Pancreas (tissue), 10 donors: ENCODE measurements around the gene OPN4. TPM values are rescaled to one million over a fixed set of nuclear protein-coding genes. Genes with fewer than 3 reads are reported as not detected.

Experiments
- ATAC-seq, 4 donors: fragments of 200-7000 bp; cut with Tn5 transposase; one replicate each; pipeline versions ENCODE4 v1.8.0 to v1.9.1; 2020; ENCODE audit warnings: mild to moderate bottlenecking in 4 of 4, moderate library complexity in 4 of 4
- DNase-seq, 6 donors: peaks; one replicate each; pipeline ENCODE4 v3.0.0-alpha.2; 2020
- FAIRE-seq: peaks from 2 replicates; lab custom pipeline; 2012; peaks lifted over from hg19 to GRCh38; lab: Jason Lieb, UNC
- H3K27ac ChIP-seq, 4 donors: fragments of 200-600 bp; sonication (generic); 1 replicate in 3 of 4; 2 replicates in 1 of 4; pipeline versions ENCODE4 v1.5.0 to v1.8.0; 2020
- H3K27me3 ChIP-seq, 4 donors: fragments of 200-600 bp; one replicate each; pipeline ENCODE4 v1.8.0; 2021
- H3K36me3 ChIP-seq, 3 donors: fragments of 200-600 bp; sonication (generic) in 1 of 3; one replicate each; pipeline versions ENCODE4 v1.5.0 to v1.8.0; 2020 to 2021
- H3K4me1 ChIP-seq, 3 donors: fragments of 200-600 bp; one replicate each; pipeline ENCODE4 v1.8.0; 2021
- H3K4me3 ChIP-seq, 4 donors: fragments of 200-600 bp; sonication (generic) in 2 of 4; one replicate each; pipeline versions ENCODE4 v1.5.0 to v1.8.0; 2020 to 2021
- H3K9me3 ChIP-seq, 4 donors: fragments of 200-600 bp; one replicate each; pipeline ENCODE4 v1.8.0; 2021
- WGBS, 2 donors: extraction: QIAGEN DNeasy Blood & Tissue Kit; methylation state at CpG; one replicate each; pipeline ENCODE4 v1.1.7; 2013; 5-methylcytosine and 5-hydroxymethylcytosine counted together
- intact Hi-C, 3 donors: fragments of 100-400 bp; cut with DNase I; formaldehyde crosslinking; loops; one replicate each; pipeline versions ENCODE4 v1.11.1 to v1.14.2; 2022
- polyA plus RNA-seq, 2 donors: library from polyadenylated mRNA; stranded (reverse); fragments of 200-250 nt; gene quantifications; one replicate each; pipeline ENCODE4 v1.2.3, GENCODE V29; 2013
- total RNA-seq, 6 donors: library from RNA; stranded (reverse); fragmentation: NEBNext Ultra II Directional in 4 of 6; extraction: Animal tissue kit (Norgen Biotek cat#: 25700) in 4 of 6; gene quantifications; one replicate each; pipeline versions ENCODE4 v1.2.1 to v1.2.4, GENCODE V29; 2021 to 2023
- TF ChIP-seq, protein P1 (sequence below), 4 donors: fragments of 200-600 bp; sonication (generic) in 3 of 4; IDR thresholded peaks; one replicate each; pipeline versions ENCODE4 v1.5.0 to v1.8.0; 2021; ENCODE audit warnings: antibody characterized with exemption in 4 of 4
- donor health status: healthy with polysubstance abuse.
- donor health status: DM: no; HTN: no; CAD: no; lungs with moderate emphysema.
- donor health status: DM: no; HTN: no; CAD: no.
- donor health status: control.
- donor health status: control.
- donor health status: Bipolar disorder and iron deficiency.
- donor health status: DM: yes; HTN: yes; CAD: no.
- donor health status: DM: no; HTN: no; CAD: no.
- donor health status: DM: no; HTN: no; CAD: no.
- donor health status: DM: yes; HTN: yes; CAD: no.

The OPN4 gene
- total and polyA plus RNA-seq, 8 donors = not detected

DNA sequence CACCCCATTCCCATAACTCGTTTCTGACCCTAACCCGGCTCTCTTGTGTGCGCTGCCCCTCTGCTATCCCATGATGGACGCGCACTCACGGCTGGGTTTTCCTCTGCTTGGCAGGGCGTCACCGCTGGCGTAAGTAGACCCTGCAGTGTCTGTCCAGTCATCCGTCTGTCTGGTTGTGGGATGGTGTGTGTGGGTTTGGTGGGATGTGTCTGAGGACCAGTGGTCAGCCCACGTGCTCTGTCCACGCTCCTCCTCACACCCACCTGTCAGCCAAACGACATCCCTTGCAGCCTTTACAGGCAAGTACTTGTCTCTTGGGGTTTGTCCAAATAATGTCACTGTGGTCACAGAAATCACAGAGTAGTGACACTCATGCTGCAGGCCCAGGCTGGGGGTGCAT lies 34.8 kb downstream of the OPN4 start:
- H3K9me3 ChIP-seq = no peaks in the 10 kb centered on the region
- H3K4me3 ChIP-seq = no peak overlapping the region
- DNase-seq (no peak), FAIRE-seq (no peak), ATAC-seq (no peak)
- no peaks in the 10 kb centered on the region for H3K36me3 ChIP-seq
- whole genome bisulfite sequencing, 2 donors = 76 to 80% methylated on average over 13 of the region's 13 CpGs
- intact Hi-C loops = loop anchor here in 1 of 3 donors (5.0 kb wide), 1 partner anchor 213 kb away; no protein-coding TSS in a partner anchor
- no peak overlapping the region for H3K27ac ChIP-seq
- no peaks in the 10 kb centered on the region for H3K4me1 ChIP-seq
- H3K27me3 ChIP-seq = no peaks in the 10 kb centered on the region
- TF ChIP-seq, protein P1, sequence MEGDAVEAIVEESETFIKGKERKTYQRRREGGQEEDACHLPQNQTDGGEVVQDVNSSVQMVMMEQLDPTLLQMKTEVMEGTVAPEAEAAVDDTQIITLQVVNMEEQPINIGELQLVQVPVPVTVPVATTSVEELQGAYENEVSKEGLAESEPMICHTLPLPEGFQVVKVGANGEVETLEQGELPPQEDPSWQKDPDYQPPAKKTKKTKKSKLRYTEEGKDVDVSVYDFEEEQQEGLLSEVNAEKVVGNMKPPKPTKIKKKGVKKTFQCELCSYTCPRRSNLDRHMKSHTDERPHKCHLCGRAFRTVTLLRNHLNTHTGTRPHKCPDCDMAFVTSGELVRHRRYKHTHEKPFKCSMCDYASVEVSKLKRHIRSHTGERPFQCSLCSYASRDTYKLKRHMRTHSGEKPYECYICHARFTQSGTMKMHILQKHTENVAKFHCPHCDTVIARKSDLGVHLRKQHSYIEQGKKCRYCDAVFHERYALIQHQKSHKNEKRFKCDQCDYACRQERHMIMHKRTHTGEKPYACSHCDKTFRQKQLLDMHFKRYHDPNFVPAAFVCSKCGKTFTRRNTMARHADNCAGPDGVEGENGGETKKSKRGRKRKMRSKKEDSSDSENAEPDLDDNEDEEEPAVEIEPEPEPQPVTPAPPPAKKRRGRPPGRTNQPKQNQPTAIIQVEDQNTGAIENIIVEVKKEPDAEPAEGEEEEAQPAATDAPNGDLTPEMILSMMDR (IDR thresholded peaks at IDR 0.05) = no peak

DNA sequence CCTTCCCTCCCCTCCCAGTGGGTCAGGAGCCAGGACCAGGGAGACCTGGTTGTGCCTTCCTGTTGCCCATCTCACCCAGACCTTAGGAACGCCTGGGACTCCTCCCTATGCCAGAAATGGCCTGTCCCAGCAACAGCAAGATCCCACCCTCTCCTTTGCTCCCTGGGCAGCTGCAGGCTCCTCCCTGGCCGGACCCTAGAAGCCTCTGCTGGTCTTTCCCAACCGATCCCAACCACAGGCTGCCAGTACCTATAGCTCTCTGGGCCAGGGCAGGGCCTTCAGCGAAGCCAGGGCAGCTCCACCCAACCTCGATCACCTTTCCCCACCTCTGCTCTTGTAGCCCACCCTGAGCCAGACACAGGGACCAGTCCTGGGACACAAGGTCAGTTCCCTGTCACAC lies 35.9 kb downstream of the OPN4 start:
- FAIRE-seq = no peak
- WGBS, 2 donors = 88 to 90% methylated on average over 5 of the region's 5 CpGs
- intact Hi-C loops = loop anchor here in 1 of 3 donors (5.0 kb wide), 1 partner anchor 272 kb away; no protein-coding TSS in a partner anchor
- Histone ChIP-seq H3K27me3 (no peaks in the 10 kb centered on the region), H3K4me1 (no peaks in the 10 kb centered on the region), H3K9me3 (no peaks in the 10 kb centered on the region), H3K27ac (no peak overlapping the region), H3K4me3 (no peak overlapping the region), H3K36me3 (no peaks in the 10 kb centered on the region)
- TF ChIP-seq, protein P1 (IDR thresholded peaks at IDR 0.05) = no peak
- peak in 1 of 6 donors; percentile 44 for DNase-seq
- ATAC-seq = no peak

DNA sequence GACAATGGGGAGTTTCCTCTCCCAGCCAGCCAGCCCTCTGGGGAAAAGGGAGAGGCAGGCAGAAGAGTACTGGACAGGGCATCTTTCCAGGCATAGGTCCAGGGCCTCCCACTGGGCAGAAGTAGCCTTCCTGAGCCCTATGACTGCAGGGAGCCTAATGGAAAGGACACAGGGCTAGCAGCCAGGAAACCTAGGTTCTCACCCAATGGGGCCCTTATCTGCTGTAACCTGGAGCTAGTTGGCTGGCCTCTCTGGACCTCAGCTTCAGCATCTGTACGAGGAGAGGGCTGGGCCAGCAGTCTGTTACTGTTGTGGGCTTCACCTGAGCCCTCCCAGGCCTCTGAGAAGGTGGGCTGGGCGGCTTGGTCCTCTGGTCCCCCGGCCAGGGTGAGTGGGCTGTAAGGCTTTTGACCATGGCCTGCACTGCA lies 36.3 kb downstream of the OPN4 start:
- ATAC-seq (no peak), DNase-seq (no peak), FAIRE-seq (no peak)
- no peaks in the 10 kb centered on the region for H3K4me1 ChIP-seq
- H3K4me3 ChIP-seq = no peak overlapping the region
- H3K27ac ChIP-seq = no peak overlapping the region
- no peaks in the 10 kb centered on the region for H3K27me3 ChIP-seq
- WGBS, 2 donors = 72 to 76% methylated on average over 3 of the region's 3 CpGs
- no peaks in the 10 kb centered on the region for H3K9me3 ChIP-seq
- TF ChIP-seq, protein P1 (IDR thresholded peaks at IDR 0.05) = no peak
- H3K36me3 ChIP-seq = no peaks in the 10 kb centered on the region
- intact Hi-C loops = loop anchor here in 1 of 3 donors (5.0 kb wide), 1 partner anchor 272 kb away; no protein-coding TSS in a partner anchor

DNA sequence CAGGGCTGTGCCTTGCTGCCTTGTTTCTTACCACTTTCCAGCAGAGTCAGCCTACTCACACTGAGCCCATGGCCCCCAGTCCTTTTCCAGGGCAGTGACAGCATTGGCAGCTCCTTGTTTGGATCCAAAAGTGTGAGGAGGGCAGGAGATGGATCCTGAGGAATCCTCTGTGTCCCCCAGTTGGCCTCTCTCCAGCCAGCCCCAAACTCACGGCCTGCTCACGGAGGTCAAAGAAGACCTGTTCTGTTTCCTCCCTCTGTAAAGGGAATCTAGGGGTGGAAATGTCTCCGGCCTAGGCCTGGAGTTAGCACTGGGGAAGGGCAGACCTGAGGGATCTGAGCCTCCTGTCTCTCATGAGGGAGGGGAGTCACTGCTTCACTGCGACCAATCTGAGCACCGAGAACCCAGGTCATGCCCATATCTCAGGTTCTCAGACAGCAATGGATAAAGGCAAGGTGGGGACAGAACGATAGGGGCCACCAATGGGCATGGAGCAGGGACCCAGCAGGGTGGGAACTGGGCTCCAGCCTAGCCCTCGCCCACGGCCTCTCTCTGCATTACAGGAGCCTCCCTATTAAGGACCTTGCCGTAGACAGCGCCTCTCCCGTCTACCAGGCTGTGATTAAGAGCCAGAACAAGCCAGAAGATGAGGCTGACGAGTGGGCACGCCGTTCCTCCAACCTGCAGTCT lies 37.1 kb downstream of the OPN4 start:
- H3K4me1 ChIP-seq = no peaks in the 10 kb centered on the region
- no peaks in the 10 kb centered on the region for H3K9me3 ChIP-seq
- ATAC-seq (no peak), FAIRE-seq (no peak), DNase-seq (peak in 1 of 6 donors; percentile 31)
- intact Hi-C loops = loop anchor here in 1 of 3 donors (5.0 kb wide), 1 partner anchor 271 kb away; no protein-coding TSS in a partner anchor
- H3K4me3 ChIP-seq = no peak overlapping the region
- no peaks in the 10 kb centered on the region for H3K36me3 ChIP-seq
- WGBS, 2 donors = 93 to 95% methylated on average over 14 of the region's 14 CpGs
- H3K27me3 ChIP-seq = no peaks in the 10 kb centered on the region
- TF ChIP-seq, protein P1 (IDR thresholded peaks at IDR 0.05) = no peak
- H3K27ac ChIP-seq = no peak overlapping the region

DNA sequence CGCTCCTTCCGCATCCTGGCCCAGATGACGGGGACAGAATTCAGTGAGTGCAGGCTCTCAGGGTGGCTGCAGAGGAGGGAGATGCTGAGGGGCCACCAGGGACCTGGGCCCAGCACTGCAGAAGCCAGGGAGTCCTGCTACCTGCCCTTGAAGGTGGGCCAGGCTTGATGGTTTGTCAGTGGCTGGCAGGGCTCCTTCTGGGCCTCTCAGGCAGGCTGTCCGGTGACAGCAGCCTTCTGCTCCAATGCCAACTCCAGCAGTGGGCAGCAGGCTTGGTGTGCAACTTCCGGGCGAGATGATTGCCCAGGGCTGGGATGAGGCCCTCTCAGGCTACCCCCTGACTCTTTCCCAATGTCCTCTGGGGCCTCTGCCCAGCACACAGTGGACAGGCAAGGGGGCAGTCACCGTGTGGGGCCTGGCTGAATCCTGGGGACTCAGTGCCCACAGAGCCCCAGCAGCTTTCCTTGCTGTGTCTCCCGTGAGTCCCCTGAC lies 37.7 kb downstream of the OPN4 start:
- Histone ChIP-seq H3K4me1 (no peaks in the 10 kb centered on the region), H3K27me3 (no peaks in the 10 kb centered on the region), H3K4me3 (no peak overlapping the region), H3K9me3 (no peaks in the 10 kb centered on the region), H3K36me3 (no peaks in the 10 kb centered on the region), H3K27ac (no peak overlapping the region)
- no peak for FAIRE-seq
- no peak for ATAC-seq
- 86% methylated on average over 8 of the region's 8 CpGs for WGBS, 2 donors
- intact Hi-C loops = loop anchor here in 1 of 3 donors (5.0 kb wide), 1 partner anchor 270 kb away; no protein-coding TSS in a partner anchor
- DNase-seq = peak in 1 of 6 donors; percentile 39
- TF ChIP-seq, protein P1 (IDR thresholded peaks at IDR 0.05) = no peak
